ENCODE data around the gene CMTM4.

DNA sequence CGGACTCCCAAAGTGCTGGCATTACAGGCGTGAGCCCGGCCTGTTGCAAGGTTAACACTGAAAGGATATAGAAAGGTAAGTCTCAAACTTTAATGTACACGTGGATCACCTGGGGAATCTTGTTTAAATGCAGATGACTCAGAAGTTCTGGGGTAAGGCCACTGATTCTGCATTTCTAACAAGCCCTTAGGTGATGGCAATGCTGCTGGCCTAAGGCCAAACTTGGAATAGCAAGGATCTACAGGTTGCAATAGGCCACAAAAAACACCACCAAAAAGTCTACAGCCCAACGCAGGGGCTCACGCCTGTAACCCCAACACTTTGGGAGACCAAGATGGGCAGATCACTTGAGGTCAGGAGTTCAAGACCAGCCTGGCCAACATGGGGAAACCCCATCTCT lies 4.2 kb downstream of the CMTM4 start:
- TF ChIP-seq EZH2 (IDR thresholded peaks at IDR 0.05; ENCODE audit: insufficient read depth, poor library complexity, severe bottlenecking) (no peak), EZH2phosphoT487 (IDR thresholded peaks at IDR 0.05; ENCODE audit: insufficient read depth, low read depth) (no peak)
